GM21360 (cell line): Measurements from ENCODE around the gene POLR2E.
"Not testable (repeated sequence)": the region's sequence is repeated elsewhere in the genome, so short reads cannot be mapped to it uniquely, and the experiment has no call there.

Source experiments
- ATAC-seq: cut with Tn5 transposase; IDR thresholded peaks from one replicate; pipeline ENCODE4 v1.9.1; 2021; ENCODE audit warnings: mild to moderate bottlenecking, moderate library complexity; ENCODE audit not compliant: unreplicated experiment

POLR2E gene

DNA sequence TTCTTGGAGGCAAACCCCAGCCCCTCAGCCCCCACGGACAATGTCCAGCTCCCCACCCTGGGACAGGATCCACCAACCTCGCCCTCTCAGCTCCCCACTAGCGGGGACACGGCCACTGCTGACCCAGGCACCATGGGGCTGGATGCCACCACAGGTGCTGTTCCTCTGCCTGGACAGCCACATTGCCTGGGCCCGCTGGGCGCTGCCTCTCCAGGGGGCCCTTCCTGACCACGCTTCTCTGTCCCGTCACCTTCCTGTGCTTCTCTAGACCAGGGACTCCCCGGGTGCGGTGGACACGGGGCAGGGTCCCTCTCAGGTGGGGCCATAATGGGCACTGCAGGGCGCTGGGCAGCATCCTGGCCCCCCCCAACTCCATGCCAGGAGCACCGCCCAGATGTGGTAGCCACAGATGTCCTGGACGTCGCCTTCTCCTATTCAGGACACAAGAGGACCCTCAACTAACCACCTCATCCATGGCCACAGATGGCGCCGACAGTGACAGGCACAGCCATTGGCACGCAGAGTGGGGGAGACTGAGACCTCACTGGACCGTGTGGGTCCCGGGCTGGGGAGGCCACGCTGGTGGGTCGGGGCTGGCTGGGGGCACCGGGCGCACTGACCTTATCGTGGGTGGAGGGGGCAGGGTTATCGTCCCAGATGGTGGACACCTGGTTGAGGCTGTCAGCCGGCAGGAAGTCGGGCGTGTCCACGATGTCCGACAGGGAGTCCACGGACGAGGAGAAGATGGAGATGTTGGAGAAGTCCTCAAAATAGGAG, 32.0 kb upstream of the POLR2E start:
- ATAC-seq = no peak

DNA sequence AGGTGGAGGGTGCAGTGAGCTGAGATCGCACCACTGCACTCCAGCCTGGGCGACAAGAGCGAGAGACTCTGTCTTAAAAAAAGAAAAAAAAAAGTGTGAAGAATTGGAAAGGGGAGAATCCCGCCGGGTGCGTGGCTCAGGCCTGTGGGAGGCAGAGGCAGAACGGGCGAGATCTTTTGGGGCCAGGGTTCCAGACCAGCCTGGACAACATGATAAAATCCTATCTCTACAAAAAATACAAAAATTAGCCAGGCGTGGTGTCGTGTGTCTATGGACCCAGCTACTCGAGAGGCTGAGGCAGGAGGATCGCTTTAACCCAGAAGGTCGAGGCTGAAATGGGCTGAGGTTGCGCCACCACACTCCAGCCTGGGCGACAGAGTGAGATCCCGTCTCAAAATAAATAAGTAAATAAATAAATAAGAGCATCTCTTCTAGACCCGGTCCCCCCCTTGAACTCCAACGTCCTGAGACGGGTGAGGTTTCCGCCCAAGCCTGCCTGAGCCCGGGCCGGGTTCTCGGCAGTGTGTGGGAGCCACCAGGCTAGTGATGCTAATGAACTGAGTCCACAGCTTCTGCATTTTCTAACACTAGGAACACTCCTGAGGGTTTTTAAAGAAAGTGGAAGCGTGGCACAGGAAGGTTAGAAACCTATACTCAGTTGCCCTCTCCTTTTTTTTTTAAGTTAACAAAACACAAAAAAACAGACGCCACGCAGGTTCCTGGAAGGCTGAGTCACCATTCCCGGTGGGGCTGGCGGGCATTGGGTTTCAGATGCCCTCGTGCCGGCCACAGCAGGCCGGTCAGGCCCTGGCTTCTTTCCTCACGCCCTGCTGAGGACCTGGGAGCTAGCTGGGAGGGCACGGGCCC, 30.7 kb upstream of the POLR2E start:
- ATAC-seq = no peak

DNA sequence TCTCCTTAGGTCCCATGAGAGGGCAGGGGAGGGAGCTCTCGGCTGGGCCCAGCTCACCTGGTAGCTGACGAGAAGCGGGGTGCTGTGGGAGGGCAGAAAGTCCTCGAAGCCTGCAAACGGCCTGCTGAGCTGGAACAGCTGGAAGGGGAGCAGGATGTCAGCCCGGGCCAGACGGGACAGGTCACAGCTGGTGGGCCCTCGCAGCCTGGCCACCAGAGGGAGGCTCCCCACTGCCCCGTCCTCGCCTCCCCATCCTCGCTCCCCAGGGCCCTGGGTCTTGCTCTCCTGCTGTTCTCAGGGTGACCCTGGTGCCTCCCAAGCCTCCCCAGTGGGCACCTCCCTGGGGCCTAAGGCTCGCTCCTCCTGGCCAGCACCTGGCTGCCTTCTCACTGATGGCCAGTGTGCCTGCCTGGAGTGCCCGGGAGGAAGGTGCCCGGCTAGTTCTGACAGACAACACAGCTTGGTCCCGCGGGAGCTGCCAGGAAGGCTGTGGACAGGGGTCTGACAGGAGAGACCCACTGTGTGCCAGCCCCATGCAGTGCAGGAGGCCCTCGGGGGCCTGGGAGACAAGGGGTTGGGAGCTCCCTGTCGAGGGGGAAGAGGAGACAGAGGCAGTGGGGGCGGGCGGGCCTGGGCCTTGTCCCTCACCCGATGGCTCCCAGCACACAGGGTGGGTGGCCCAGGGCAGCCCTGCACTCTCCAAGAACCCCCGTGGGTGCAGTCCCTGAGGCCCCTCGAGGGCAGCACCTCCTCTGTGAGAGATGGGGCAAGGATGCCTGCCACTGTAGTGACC, 28.9 kb upstream of the POLR2E start:
- ATAC-seq = no peak

DNA sequence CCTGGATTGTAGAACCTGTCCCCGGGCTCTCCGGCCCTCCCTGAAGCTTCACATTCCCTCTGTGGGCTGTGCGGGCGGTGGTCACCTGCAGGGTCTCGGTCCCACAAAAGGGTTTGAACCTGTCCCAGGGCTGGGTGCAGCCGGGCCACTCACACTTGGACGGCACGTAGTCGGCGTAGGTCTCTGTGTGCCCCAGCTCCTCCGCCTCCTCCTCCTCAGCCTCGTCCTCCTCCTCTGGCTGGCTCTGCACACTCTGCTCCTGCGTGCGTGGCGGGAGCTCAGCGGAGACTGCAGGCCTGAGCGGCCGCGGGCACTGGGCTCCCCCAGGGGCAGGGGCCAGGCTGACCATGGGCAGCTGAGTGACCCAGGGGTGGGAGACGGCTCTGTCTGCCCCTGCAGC, 28.2 kb upstream of the POLR2E start:
- ATAC-seq = no peak

DNA sequence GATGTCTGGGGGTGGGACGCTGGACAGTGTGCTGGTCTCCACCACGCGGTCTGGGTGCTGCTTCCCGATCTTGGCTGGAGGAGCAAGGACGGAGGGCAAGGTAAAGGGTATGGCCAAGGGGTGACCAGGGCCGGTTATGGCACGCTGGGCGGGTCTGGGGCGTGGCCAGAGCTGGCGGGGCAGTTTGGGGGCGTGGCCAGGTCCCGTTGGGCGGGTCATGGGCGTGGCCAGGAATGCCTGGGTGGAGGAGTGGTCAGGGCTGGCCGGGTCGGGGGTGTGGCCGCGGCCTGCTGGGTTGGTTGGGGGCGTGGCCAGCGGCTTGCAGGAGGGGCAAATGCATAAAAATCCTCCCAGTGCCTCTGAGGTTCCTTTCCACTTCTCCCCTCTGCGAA, 27.8 kb upstream of the POLR2E start:
- no peak for ATAC-seq

DNA sequence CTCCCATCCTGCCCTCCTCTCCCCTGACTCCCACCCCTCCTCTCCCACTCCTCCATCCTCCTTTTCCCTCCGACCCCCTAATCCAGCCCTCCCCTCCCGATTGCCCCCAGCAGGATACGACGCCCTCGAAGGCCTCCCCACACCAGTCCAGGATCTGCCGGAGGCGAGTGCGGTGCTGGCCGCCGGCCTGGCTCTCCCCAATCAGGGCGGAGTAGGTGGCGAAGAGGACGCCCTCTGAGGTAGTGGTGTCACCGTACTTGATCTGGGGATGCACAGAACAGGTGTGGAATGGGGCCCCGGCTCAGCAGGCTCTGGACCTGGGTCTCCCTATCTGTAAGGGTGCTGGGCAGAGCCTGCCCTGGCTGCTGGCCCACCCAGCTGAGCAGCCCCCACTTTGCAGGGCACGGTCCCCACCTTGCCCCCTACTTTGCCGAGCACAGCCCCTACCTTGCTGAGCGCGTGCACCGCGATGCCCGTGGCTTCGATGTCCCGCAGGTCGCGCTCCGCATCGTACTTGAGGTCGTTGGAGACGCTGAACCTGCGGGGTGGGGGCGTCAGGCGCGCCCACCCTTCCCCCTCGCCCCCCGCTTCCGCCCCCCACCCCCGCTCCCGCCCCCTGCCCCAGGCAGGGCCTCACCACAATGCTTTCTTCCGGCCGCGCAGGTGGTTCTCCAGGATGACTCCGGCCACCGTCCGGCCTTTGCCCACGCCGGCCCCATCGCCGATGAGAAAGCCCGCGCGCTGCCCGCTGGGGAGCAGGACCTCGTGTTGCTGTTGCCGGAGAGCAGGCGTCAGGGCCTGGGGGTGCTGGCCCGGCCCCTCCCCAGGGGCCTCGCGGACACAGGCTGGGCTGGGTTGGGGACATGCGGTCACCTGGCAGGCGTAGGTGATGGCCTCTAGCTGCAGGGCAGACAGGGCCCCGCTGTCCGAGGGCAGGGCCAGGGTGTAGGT, 27.1 kb upstream of the POLR2E start:
- ATAC-seq = no peak

DNA sequence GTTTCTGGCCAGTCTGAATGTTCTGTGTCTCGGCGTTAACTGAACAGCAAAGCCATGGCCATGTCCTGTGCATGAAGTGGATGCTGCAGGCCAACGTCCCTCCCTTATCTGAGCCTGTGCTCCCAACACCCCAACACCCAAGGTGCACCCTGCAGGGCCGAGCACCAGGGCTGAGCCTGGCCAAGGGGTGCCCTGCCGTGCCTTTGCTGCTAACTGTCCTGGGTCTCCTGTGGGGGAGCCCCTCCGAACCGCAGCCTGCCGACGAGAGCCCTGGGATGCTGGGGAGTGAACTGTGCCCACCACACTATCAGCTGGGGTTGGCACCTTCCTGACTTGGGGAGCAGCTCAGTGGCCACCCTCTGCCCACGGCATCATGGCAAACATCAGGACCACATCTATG, 26.2 kb upstream of the POLR2E start:
- no peak for ATAC-seq

DNA sequence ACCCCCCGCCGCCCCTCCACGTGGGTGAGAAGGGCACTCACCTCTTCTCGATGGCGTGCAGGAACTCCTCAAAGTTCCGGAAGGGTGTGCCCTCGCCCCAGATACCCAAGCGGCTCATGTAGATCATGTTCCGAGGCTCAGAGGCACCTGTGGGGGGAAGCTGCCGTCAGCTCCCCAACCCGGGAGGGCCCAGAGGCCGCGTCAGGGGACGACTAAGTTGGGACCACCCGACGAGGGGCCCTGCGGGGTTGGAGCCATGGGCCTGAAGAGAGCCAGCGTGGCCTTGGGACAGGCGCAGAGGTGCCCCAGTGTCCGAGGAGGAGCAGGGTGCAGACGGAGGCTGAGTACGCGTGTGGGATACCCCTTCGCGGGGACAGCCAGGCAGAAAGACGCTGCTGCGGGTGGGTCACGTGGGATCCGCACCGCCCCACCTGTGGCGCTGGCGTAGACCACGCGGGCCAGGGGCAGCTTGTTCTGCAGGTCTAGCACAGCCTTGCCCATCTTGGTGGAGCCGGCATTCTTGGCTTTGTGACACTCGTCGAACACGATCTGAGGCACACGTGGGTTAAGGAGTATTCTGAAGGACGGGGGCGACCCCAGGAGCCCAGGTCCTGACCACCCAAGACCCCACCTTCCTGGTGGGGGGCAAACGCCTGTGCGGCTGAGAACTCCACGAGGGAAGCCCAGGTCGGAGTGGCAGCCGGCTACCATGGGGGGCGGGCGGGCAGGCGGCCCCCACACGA, 24.5 kb upstream of the POLR2E start:
- no peak for ATAC-seq

DNA sequence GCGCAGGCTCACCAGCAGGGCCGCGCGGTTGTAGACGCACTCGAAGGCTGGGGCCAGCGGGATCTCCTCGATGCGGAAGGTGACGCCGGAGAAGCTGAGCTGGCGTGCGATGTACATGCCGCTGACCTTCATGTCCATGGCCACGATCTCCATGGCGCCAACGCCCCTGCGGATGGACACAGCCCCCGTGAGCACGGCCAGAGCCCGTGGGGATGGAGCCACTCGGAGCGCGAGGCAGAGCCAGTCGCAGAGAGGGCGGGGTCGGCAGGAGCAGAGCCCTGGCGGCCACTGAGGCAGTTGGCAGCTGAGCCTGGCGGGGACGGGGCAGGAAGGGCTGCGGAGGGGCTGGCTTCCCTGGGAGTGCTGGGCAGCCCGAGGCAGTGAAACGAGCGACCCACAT, 23.8 kb upstream of the POLR2E start:
- ATAC-seq = no peak

DNA sequence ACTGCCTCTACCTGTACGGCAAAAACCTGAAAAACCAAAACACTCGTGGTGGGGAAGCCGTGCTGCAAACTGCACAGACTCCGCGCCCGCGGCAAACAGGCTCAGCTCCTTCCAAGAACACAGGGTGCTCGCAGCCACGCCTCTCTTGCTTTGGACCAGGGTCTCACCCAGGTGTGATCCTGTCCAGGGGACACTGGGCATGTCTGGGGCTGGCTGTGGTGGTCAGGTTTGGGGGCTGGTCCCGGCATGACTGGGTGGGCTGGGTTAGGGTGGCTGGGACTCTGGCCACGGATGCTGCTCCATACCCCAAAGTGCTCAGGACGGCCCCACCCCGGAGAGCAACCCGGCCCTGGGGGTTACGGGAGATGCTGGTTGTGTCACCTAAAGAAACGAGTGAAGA, 22.5 kb upstream of the POLR2E start:
- no peak for ATAC-seq

DNA sequence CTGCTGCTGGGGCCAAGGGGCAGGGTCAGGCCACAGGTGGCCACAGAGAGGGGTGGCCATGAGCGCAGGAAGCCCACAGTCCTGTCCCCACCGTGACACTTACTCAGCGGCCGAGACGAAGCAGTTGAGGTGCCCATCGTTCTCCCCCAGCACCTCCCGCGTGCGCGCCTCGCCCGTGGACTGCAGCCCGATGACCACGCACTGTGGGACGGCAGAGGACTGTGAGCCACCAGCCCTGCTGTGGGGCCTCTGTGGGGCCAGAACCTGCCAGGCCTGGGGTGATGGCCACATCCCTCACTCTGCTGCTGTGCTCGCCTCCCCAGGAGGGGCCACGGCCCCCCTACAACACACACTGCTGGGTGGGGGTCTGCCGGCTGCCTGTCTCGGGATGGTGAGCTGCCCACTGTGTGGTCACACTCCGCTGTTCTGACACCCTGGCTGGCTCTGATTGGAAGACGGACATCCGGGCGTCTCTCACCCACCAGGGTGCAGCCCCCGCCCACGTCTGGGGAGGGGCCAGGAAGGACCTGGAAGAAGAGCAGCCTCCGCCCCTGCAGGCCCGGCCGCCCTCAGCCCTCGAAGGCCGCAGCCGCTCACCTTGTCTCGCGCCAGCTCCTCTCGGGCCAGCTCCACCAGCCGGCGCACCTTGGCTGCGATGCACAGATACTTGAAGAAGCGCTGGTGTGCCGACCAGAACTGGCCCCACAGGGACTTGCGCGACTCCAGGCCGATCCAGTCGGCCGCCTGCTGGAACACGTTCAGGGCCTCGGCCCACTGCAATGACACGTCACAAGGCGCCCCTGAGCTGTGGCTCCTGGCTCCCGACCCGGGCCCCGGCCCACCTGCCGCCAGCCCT, 21.8 kb upstream of the POLR2E start:
- ATAC-seq = no peak

DNA sequence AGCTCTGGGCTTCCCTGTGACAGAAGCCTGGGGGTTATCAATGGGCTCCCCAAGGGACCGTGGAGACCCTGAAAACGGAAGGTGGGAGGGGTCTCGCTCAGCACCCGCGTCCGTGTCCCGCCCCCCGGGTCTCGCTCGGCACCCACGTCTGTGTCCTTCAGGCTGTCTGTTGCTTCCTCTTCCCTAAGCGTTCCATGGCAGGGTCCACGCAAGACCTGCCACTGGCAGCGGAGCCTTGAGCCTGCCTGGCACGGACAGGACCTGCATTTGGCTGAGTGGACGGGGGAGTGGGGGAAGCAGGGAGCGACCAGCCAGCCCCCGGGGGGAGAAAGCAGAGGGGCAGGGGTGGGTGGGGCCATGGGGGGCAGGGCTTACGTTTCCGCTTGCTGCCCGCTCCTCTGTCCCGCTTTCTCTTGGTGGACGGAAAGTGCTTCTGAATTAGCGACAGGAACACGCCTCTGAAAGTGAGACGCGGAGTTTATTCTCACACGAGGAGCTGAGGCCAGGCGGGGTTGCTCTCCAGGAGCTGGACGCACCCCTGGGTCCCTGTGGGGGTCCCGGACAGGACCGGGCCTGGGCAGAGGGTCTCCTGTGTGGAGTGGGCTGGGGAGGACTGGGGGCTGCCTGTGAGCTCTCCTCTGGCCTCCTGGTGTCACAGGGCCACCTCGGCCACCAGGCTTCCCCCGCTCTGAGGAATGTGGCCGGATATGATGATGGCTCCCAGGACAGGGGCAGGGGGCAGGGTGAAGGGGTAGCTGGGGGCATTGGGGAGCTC, 20.7 kb upstream of the POLR2E start:
- no peak for ATAC-seq

DNA sequence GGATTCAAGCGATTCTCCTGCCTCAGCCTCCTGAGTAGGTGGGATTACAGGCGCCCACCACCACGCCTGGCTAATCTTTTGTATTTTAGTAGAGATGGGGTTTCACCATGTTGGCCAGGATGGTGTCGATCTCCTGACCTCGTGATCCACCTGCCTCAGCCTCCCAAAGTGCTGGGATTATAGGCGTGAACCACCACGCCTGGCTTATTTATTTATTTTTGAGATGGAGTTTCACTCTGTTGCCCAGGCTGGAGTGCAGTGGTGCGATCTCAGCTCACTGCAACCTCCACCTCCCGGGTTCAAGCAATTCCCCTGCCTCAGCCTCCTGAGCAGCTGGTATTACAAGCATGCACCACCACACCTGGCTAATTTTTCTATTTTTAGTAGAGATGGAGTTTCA, 19.6 kb upstream of the POLR2E start:
- not testable (repeated sequence) for ATAC-seq

DNA sequence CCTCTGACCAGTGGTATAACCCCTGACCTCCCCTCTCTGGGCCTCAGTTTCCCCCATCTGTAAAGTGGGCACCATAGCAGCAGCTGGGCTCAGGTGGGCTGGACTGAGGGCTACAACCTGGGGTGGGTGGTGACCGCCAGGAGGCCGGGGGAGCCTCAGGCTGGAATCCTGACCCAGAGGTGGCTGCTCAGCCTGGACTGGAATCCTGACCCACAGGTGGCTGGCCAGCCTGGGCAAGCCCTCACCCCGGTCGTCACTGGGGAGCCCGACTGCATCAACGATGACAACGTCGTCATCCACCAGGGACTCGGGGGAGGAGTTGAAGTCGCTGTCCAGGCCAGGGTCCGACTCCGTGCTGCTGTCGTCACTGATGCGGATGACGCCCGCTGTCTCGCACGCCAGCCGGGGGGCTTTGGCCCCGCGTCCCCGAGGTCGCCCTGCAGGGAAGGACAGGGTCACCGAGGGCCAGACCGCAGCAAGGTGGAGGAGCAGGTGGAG, 18.9 kb upstream of the POLR2E start:
- ATAC-seq = no peak

DNA sequence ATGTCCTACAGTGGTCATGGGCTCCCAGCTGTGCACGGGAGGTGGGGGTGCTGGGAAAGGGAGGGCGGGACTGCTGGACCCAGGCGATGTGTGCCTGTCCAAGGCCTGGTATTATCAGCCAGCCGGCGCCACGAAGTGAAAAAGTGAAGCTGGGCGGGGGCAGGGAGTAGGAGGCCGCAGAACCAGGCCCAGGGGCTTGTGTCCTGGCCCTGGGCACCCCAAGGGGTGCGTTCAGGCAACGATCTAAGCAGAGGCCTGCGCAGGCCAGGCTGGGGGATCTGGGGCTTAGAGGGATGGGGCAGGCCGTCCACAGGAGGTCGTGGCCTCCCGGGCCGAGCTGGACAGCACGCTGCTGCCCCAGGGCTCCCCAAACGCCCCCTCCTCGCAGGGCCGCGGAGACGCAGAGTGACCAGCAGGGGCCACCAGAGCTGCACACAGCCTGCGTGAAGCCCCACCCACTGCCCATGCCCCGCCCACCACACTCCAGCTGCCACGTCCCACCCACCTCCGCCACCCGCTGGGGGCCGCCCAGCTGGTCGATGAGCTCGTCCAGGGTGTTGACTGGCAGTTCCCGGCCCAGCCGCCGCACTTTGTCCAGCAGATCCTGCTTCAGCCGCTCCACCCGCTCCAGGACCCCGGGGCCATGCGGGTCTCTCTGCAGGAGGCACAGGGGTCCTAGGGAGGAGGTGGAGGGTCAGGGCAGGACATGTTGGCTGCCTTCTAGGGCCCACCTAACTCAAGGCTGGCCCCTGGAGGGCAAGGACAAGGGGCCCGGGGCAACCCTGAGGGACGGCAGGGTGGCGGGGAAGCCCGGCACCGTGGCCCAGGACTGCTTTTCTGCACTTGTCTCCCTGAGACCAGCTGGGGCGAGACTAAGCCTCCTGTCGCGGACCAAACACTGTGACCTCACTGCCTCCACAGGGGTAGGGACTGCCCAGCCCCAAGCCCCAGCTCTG, 18.1 kb upstream of the POLR2E start:
- ATAC-seq = peak; percentile 52

DNA sequence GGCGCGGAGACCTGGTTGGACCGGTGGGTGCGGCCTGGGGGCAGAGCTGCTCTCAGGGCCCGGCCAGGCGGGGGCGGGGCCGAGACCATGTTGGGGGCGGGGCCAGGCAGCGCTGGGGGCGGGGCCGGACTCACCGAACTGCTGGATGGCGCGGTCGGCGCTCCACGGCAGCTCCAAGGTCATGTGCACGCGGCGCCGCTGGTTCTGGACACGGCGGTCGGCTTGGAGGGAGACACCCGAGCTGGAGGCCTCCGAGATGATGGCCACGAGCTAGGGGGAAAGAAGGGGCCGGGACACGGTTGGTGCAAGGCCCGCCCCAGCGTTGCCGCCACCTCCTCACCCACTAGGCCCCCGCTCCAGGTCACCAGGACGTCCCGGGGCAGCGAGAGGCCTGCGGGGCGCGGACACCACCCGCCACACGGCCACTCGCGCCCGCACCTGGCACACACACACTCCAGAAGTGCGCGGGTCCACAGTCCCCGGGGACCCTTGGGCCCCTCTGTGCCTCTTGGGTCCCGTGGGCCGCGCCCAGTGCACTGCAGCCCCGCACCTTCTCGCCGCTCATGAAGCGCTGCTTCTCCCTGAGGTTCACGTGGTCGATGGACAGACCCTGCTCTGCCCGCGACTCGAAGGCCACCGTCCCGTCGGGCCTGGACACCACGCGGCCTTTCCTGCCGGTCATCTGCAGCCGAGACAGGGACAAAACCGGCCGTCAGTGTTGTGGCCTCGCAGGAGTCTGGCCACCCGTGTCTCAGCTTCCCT, 17.3 kb upstream of the POLR2E start:
- ATAC-seq = no peak
